ENCODE measurements around the gene LOC128125822.

Gene LOC128125822

GRCh38 chr6:63598049-63599036, 26.1 kb downstream of the LOC128125822 start:
- Histone ChIP-seq H3K36me3 (no peaks in the 10 kb centered on the region), H3K9me3 (no peaks in the 10 kb centered on the region), H3K27me3 (no peaks in the 10 kb centered on the region), H3K27ac (no peak overlapping the region), H3K4me1 (peaks cover 0 to 10% (median 7%) of the 10 kb centered on the region in 4 donors), H3K4me3 (peak overlapping the region; percentile 37 to 52)
- intact Hi-C loops (cut with DNase I; ENCODE audit: low total_unique reads): loop anchor here (2.0 kb wide), 1 partner anchor 164 kb away; no protein-coding TSS in a partner anchor
- peak; percentile 84 to 85 for TF ChIP-seq CTCF (IDR thresholded peaks at IDR 0.05)
- peak; percentile 71 to 75 for DNase-seq

DNA sequence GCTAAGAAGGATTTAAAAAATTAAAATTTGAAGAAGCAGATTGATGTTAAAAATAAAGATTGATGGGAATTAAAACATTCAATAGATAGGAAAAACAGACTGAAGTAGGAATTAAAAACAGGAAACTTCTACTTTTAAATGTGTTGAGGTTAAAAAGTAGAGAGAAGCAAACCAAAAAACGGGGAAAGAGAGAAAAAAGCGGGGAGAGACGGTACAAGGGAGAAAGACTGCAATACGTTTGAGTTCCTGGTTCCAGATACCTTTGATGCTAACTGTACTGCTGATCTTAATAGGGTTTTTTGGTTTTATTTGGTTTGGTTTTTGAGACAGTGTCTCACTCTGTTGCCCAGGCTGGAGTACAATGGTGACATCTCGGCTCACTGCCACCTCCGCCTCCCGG, 27.0 kb downstream of the LOC128125822 start:
- Histone ChIP-seq H3K9me3 (no peaks in the 10 kb centered on the region), H3K36me3 (no peaks in the 10 kb centered on the region), H3K27ac (no peak overlapping the region), H3K4me3 (no peak overlapping the region), H3K27me3 (no peaks in the 10 kb centered on the region), H3K4me1 (peaks cover 0 to 10% (median 7%) of the 10 kb centered on the region in 4 donors)
- no peak for TF ChIP-seq CTCF (IDR thresholded peaks at IDR 0.05)
- no peak for DNase-seq
- intact Hi-C loops (cut with DNase I; ENCODE audit: low total_unique reads): loop anchor here (2.0 kb wide), 1 partner anchor 164 kb away; no protein-coding TSS in a partner anchor

DNA sequence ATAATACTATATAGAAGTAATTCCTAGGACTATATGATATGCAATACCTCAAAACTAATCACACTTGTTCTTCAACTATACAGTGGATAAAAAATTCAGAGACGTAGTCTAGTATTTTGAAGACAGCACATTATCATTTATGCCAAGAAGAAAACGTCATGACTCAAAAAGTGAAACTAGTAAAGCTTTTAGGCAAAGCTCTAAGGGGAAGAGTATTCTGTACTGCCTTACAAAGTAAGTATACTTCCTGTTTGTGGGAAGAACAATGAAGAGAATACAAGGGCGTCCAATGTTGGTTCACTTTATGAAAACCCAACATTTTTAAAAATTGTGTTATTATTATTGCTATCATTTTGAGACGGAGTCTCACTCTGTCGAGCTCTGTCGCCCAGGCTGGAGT, 27.9 kb downstream of the LOC128125822 start:
- no peaks in the 10 kb centered on the region for H3K9me3 ChIP-seq
- TF ChIP-seq CTCF (IDR thresholded peaks at IDR 0.05): no peak
- DNase-seq: no peak
- intact Hi-C loops (cut with DNase I; ENCODE audit: low total_unique reads): no loop called here
- H3K4me1 ChIP-seq: peaks cover 0 to 10% (median 7%) of the 10 kb centered on the region in 4 donors
- no peaks in the 10 kb centered on the region for H3K27me3 ChIP-seq
- H3K36me3 ChIP-seq: no peaks in the 10 kb centered on the region
- H3K27ac ChIP-seq: no peak overlapping the region
- H3K4me3 ChIP-seq: no peak overlapping the region

- Histone ChIP-seq H3K27ac (no peak overlapping the region), H3K4me1 (no peaks in the 10 kb centered on the region), H3K4me3 (no peak overlapping the region), H3K9me3 (no peaks in the 10 kb centered on the region), H3K27me3 (no peaks in the 10 kb centered on the region), H3K36me3 (no peaks in the 10 kb centered on the region)
- no peak for TF ChIP-seq CTCF (IDR thresholded peaks at IDR 0.05)
- DNase-seq: no peak
- intact Hi-C loops (cut with DNase I; ENCODE audit: low total_unique reads): no loop called here
Observed at GRCh38 chr6:63609231-63609630, 37.0 kb downstream of the LOC128125822 start.

- Histone ChIP-seq H3K36me3 (no peaks in the 10 kb centered on the region), H3K4me1 (no peaks in the 10 kb centered on the region), H3K4me3 (no peak overlapping the region), H3K27me3 (no peaks in the 10 kb centered on the region), H3K27ac (no peak overlapping the region), H3K9me3 (no peaks in the 10 kb centered on the region)
- no peak for DNase-seq
- intact Hi-C loops (cut with DNase I; ENCODE audit: low total_unique reads): no loop called here
- no peak for TF ChIP-seq CTCF (IDR thresholded peaks at IDR 0.05)
Observed at GRCh38 chr6:63610944-63611343, 38.7 kb downstream of the LOC128125822 start.
